ENCODE results near the gene AUNIP. TPM values are rescaled to one million over a fixed set of nuclear protein-coding genes. Genes with fewer than 3 reads are reported as not detected.

Gene AUNIP
- polyA plus RNA-seq, 1 experiment = 1.4 TPM

- ChIA-PET POLR2A (no interaction called here), CTCF (interaction anchor here (0.6 to 1.4 kb wide), 6 partner anchors 9 to 608 kb away, joined by 3 to 4 read pairs (median 3); partner anchors contain the start of gene PAFAH2)
- no peak for TF ChIP-seq CTCF (IDR thresholded peaks at IDR 0.05; ENCODE audit: insufficient read depth, low read depth, low read length)
- DNase-seq (ENCODE audit: low read depth) = no peak
- peaks cover 18% of the 10 kb centered on the region for H3K36me3 ChIP-seq (ENCODE audit: control insufficient read depth, insufficient read depth, low read length)
- H3K4me3 ChIP-seq (ENCODE audit: low read depth, low read length) = no peak overlapping the region
- no peaks in the 10 kb centered on the region for H3K27me3 ChIP-seq (ENCODE audit: control insufficient read depth, insufficient read depth, low read length)
These were observed 27.6 kb downstream of the AUNIP start for GRCh38 chr1:25831569-25832196.

- no peak overlapping the region for H3K4me3 ChIP-seq (ENCODE audit: low read depth, low read length)
- H3K27me3 ChIP-seq (ENCODE audit: control insufficient read depth, insufficient read depth, low read length) = no peaks in the 10 kb centered on the region
- ChIA-PET CTCF (no interaction called here), POLR2A (no interaction called here)
- peaks cover 25% of the 10 kb centered on the region for H3K36me3 ChIP-seq (ENCODE audit: control insufficient read depth, insufficient read depth, low read length)
- no peak for TF ChIP-seq CTCF (IDR thresholded peaks at IDR 0.05; ENCODE audit: insufficient read depth, low read depth, low read length)
- no peak for DNase-seq (ENCODE audit: low read depth)
These were observed 30.2 kb downstream of the AUNIP start for GRCh38 chr1:25829046-25829445.

- CTCF ChIA-PET = no interaction called here
- peaks cover 23% of the 10 kb centered on the region for H3K36me3 ChIP-seq (ENCODE audit: control insufficient read depth, insufficient read depth, low read length)
- no peak overlapping the region for H3K4me3 ChIP-seq (ENCODE audit: low read depth, low read length)
- no peaks in the 10 kb centered on the region for H3K27me3 ChIP-seq (ENCODE audit: control insufficient read depth, insufficient read depth, low read length)
- TF ChIP-seq CTCF (IDR thresholded peaks at IDR 0.05; ENCODE audit: insufficient read depth, low read depth, low read length) = no peak
- POLR2A ChIA-PET = no interaction called here
- DNase-seq (ENCODE audit: low read depth) = no peak
These were observed 30.8 kb downstream of the AUNIP start for GRCh38 chr1:25828491-25828890.

- Histone ChIP-seq H3K36me3 (ENCODE audit: control insufficient read depth, insufficient read depth, low read length) (peaks cover 22% of the 10 kb centered on the region), H3K4me3 (ENCODE audit: low read depth, low read length) (no peak overlapping the region), H3K27me3 (ENCODE audit: control insufficient read depth, insufficient read depth, low read length) (no peaks in the 10 kb centered on the region)
- DNase-seq (ENCODE audit: low read depth) = no peak
- ChIA-PET POLR2A (no interaction called here), CTCF (interaction anchor here (0.6 kb wide), 1 partner anchor 390 kb away, joined by 3 read pairs; no protein-coding TSS in a partner anchor)
- TF ChIP-seq CTCF (IDR thresholded peaks at IDR 0.05; ENCODE audit: insufficient read depth, low read depth, low read length) = no peak
These were observed 32.7 kb downstream of the AUNIP start for GRCh38 chr1:25826571-25826970.

GRCh38 chr1:25825605-25826004, 33.7 kb downstream of the AUNIP start:
- TF ChIP-seq CTCF (IDR thresholded peaks at IDR 0.05; ENCODE audit: insufficient read depth, low read depth, low read length) = no peak
- POLR2A ChIA-PET = no interaction called here
- no peak for DNase-seq (ENCODE audit: low read depth)
- Histone ChIP-seq H3K36me3 (ENCODE audit: control insufficient read depth, insufficient read depth, low read length) (peaks cover 19% of the 10 kb centered on the region), H3K4me3 (ENCODE audit: low read depth, low read length) (no peak overlapping the region), H3K27me3 (ENCODE audit: control insufficient read depth, insufficient read depth, low read length) (no peaks in the 10 kb centered on the region)
- CTCF ChIA-PET = interaction anchor here (1.1 kb wide), 1 partner anchor 26 kb away, joined by 3 read pairs; no protein-coding TSS in a partner anchor

Data from BJ (cell line).